Measurements from ENCODE around the gene PRC1.

PRC1 gene

DNA sequence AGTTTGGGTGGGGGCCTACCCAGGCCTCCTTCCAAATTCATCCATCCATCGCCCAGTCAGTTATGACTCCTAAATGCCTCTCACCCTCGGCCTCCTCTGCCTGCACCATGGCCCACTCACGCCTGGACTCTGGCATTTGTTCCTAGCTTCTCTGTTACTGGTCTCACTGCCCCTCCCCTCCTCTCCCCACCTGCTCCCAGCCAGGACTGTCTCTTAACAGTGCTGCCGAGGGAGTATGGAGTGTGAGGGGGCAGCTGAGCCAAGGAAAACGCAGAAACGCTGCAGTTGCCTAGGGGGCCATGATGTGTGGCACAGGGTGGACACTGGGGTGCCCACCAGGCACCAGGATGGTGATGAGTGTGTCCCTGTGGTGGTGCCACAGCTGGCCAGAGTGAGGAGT, 36.5 kb downstream of the PRC1 start:
- no peak overlapping the region for H3K9ac ChIP-seq (ENCODE audit: low read length)
- H3F3A ChIP-seq (ENCODE audit: insufficient read depth, low read length), result peaks cover 25% of the 10 kb centered on the region
- H3K9me3 ChIP-seq (replicated peaks; ENCODE audit: insufficient read depth, low read length), result no peaks in the 10 kb centered on the region
- no peak for DNase-seq
- H3K36me3 ChIP-seq (replicated peaks; ENCODE audit: insufficient read depth, low read length), result no peaks in the 10 kb centered on the region
- H3K4me1 ChIP-seq (ENCODE audit: low read length), result no peaks in the 10 kb centered on the region
- no peak overlapping the region for H3K4me2 ChIP-seq (ENCODE audit: low read depth, low read length)
- no peaks in the 10 kb centered on the region for H3K27me3 ChIP-seq (replicated peaks; ENCODE audit: insufficient read depth, low read length)
- H3K4me3 ChIP-seq (ENCODE audit: low read length), result no peak overlapping the region
- H3K79me2 ChIP-seq (ENCODE audit: low read length), result peaks cover 37% of the 10 kb centered on the region
- H3K27ac ChIP-seq (ENCODE audit: low read length), result no peak overlapping the region
- no peak overlapping the region for H2AFZ ChIP-seq (ENCODE audit: low read length)
- no peaks in the 10 kb centered on the region for H3K9me2 ChIP-seq (replicated peaks; ENCODE audit: insufficient read depth, low read length)
- no peak for TF ChIP-seq EZH2 (optimal IDR thresholded peaks at IDR 0.05; ENCODE audit: low read depth, low read length)
- no peak for TF ChIP-seq EZH2phosphoT487 (IDR thresholded peaks at IDR 0.05; ENCODE audit: low read length)
- no peaks in the 10 kb centered on the region; the same call in 1 of the 2 replicates for H4K20me1 ChIP-seq (ENCODE audit: insufficient read depth, low read length)

DNA sequence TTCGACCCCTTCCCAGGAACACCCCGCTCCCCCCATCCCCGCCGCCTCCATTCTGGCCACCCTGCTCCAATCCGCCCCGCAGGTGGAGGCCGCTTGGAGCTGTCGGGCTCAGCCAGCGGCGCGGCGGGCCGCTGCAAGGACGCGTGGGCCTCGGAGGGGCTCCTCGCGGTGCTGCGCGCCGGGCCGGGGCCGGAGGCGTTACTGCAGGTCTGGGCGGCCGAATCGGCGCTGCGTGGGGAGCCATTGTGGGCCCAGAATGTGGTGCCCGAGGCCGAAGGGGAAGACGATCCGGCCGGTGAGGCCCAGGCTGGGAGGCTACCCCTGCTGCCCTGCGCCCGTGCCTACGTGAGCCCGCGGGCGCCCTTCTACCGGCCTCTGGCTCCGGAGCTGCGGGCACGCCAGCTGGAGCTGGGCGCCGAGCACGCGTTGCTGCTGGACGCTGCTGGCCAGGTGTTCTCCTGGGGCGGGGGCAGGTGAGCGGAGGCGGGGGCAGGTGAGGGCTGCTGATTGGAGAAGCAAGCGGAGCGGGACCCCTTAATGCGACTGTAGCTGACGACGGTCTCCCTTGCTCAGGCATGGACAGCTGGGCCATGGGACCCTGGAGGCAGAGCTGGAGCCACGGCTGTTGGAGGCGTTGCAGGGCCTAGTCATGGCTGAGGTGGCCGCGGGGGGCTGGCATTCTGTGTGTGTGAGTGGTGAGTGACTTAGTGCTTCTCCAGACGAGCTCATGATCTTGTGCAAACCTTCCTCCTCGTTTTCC, 37.1 kb downstream of the PRC1 start:
- peak overlapping the region; percentile 92; the same call in 1 of the 2 replicates for H3K4me3 ChIP-seq (ENCODE audit: low read length)
- no peak overlapping the region for H3K9ac ChIP-seq (ENCODE audit: low read length)
- peaks cover 25% of the 10 kb centered on the region for H3F3A ChIP-seq (ENCODE audit: insufficient read depth, low read length)
- no peaks in the 10 kb centered on the region for H3K9me2 ChIP-seq (replicated peaks; ENCODE audit: insufficient read depth, low read length)
- no peaks in the 10 kb centered on the region for H3K36me3 ChIP-seq (replicated peaks; ENCODE audit: insufficient read depth, low read length)
- no peaks in the 10 kb centered on the region for H3K9me3 ChIP-seq (replicated peaks; ENCODE audit: insufficient read depth, low read length)
- TF ChIP-seq, protein P1, sequence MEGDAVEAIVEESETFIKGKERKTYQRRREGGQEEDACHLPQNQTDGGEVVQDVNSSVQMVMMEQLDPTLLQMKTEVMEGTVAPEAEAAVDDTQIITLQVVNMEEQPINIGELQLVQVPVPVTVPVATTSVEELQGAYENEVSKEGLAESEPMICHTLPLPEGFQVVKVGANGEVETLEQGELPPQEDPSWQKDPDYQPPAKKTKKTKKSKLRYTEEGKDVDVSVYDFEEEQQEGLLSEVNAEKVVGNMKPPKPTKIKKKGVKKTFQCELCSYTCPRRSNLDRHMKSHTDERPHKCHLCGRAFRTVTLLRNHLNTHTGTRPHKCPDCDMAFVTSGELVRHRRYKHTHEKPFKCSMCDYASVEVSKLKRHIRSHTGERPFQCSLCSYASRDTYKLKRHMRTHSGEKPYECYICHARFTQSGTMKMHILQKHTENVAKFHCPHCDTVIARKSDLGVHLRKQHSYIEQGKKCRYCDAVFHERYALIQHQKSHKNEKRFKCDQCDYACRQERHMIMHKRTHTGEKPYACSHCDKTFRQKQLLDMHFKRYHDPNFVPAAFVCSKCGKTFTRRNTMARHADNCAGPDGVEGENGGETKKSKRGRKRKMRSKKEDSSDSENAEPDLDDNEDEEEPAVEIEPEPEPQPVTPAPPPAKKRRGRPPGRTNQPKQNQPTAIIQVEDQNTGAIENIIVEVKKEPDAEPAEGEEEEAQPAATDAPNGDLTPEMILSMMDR (IDR thresholded peaks at IDR 0.05; ENCODE audit: low read length), result no peak
- no peak for TF ChIP-seq EZH2phosphoT487 (IDR thresholded peaks at IDR 0.05; ENCODE audit: low read length)
- TF ChIP-seq EZH2 (optimal IDR thresholded peaks at IDR 0.05; ENCODE audit: low read depth, low read length), result no peak
- no peak for DNase-seq
- H3K27ac ChIP-seq (ENCODE audit: low read length), result no peak overlapping the region
- no peaks in the 10 kb centered on the region for H3K4me1 ChIP-seq (ENCODE audit: low read length)
- no peaks in the 10 kb centered on the region; the same call in 1 of the 2 replicates for H4K20me1 ChIP-seq (ENCODE audit: insufficient read depth, low read length)
- peak overlapping the region; percentile 94; the same call in 1 of the 2 replicates for H3K4me2 ChIP-seq (ENCODE audit: low read depth, low read length)
- no peaks in the 10 kb centered on the region for H3K27me3 ChIP-seq (replicated peaks; ENCODE audit: insufficient read depth, low read length)
- no peak overlapping the region for H2AFZ ChIP-seq (ENCODE audit: low read length)
- H3K79me2 ChIP-seq (ENCODE audit: low read length), result peaks cover 37% of the 10 kb centered on the region

DNA sequence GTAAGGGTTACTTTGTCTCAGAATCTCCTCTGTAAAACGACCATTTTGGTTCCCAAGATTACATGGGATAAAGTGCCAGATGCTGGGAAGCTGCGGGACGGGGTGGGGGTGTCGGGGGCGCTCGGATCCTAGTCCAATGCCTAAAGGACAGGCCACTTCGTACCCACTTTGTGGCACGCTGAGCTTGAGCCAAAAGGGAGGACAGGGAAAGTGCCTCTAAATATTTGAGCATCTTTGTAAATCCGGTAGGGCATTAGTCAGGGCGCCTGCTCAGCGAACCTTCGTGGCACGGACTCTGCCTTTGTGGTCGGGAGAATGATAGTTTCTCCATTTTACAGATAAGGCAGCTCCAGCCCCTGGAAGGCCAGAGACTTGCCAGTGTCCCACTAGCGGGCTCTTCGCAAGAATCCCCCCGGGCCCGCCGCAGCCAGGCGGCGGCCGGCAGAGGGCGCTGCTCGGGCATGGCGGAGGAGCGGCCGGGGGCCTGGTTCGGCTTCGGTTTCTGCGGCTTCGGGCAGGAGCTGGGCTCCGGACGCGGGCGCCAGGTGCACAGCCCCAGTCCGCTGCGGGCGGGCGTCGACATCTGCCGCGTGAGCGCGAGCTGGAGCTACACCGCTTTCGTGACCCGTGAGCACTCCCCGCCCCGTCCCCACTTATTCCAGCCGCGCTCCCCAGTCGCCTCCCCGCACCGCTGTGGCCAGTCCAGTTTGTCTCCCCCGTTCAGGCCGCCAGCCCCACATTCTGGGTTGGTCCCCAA, 37.9 kb downstream of the PRC1 start:
- TF ChIP-seq, protein P1 (IDR thresholded peaks at IDR 0.05; ENCODE audit: low read length), result peak; percentile 94
- no peak for TF ChIP-seq EZH2phosphoT487 (IDR thresholded peaks at IDR 0.05; ENCODE audit: low read length)
- no peak for TF ChIP-seq EZH2 (optimal IDR thresholded peaks at IDR 0.05; ENCODE audit: low read depth, low read length)
- Histone ChIP-seq H3K27me3 (replicated peaks; ENCODE audit: insufficient read depth, low read length) (no peaks in the 10 kb centered on the region), H4K20me1 (ENCODE audit: insufficient read depth, low read length) (no peaks in the 10 kb centered on the region; the same call in 1 of the 2 replicates), H3F3A (ENCODE audit: insufficient read depth, low read length) (peaks cover 25% of the 10 kb centered on the region), H3K9me3 (replicated peaks; ENCODE audit: insufficient read depth, low read length) (no peaks in the 10 kb centered on the region), H3K4me3 (ENCODE audit: low read length) (peak overlapping the region; percentile 92), H3K36me3 (replicated peaks; ENCODE audit: insufficient read depth, low read length) (no peaks in the 10 kb centered on the region), H3K4me1 (ENCODE audit: low read length) (no peaks in the 10 kb centered on the region), H3K79me2 (ENCODE audit: low read length) (peaks cover 37% of the 10 kb centered on the region), H3K27ac (ENCODE audit: low read length) (peak overlapping the region; percentile 99; the same call in 1 of the 2 replicates), H3K9me2 (replicated peaks; ENCODE audit: insufficient read depth, low read length) (no peaks in the 10 kb centered on the region), H3K4me2 (ENCODE audit: low read depth, low read length) (peak overlapping the region; percentile 94), H3K9ac (ENCODE audit: low read length) (peak overlapping the region; percentile 100), H2AFZ (ENCODE audit: low read length) (peak overlapping the region; percentile 30)
- DNase-seq, result peak; percentile 88
